Vagina (tissue), 2 donors: ENCODE data around the gene CHST12. TPM values are rescaled to one million over a fixed set of nuclear protein-coding genes. Genes with fewer than 3 reads are reported as not detected.

Experiments used
- DNase-seq, 2 donors: peaks; one replicate each; pipeline ENCODE4 v3.0.0-alpha.2; 2017; ENCODE audit errors: extremely low spot score in 2 of 2
- H3K27ac ChIP-seq: fragments of 200-600 bp; sonication (generic); one replicate; pipeline ENCODE4 v1.5.1; 2019
- H3K27me3 ChIP-seq: fragments of 200-600 bp; sonication (generic); one replicate; pipeline ENCODE4 v1.5.1; 2019
- H3K36me3 ChIP-seq, 2 donors: fragments of 200-600 bp; sonication (generic); one replicate each; pipeline ENCODE4 v1.5.1; 2017 to 2019
- H3K4me1 ChIP-seq: fragments of 200-600 bp; sonication (generic); one replicate; pipeline ENCODE4 v1.5.1; 2019
- H3K4me3 ChIP-seq, 2 donors: fragments of 200-600 bp; sonication (generic); 1 replicate in 1 of 2; 2 replicates in 1 of 2; pipeline ENCODE4 v1.5.1; 2016 to 2019
- H3K9me3 ChIP-seq: fragments of 200-600 bp; sonication (generic); one replicate; pipeline ENCODE4 v1.5.1; 2019
- POLR2A ChIP-seq, 2 donors: fragments of 450-650 bp; IDR thresholded peaks; one replicate each; pipeline ENCODE4 v1.6.1; 2017; ENCODE audit warnings: antibody characterized with exemption in 2 of 2, mild to moderate bottlenecking in 2 of 2, moderate library complexity in 2 of 2
- POLR2AphosphoS5 ChIP-seq, 2 donors: sonication (generic); formaldehyde crosslinking; IDR thresholded peaks; one replicate each; pipeline ENCODE4 v1.9.0; 2017; ENCODE audit warnings: antibody characterized with exemption in 2 of 2, mild to moderate bottlenecking in 2 of 2, low read depth in 1 of 2; ENCODE audit not compliant: insufficient read depth in 1 of 2
- intact Hi-C: fragments of 100-400 bp; cut with DNase I; formaldehyde crosslinking; loops from one replicate; pipeline ENCODE4 v1.15.1; 2023
- small RNA-seq: library from RNA; depleted of rRNA; stranded (forward); fragments of <200 nt; gene quantifications from one replicate; pipeline ENCODE3, GENCODE V24; 2016
- total RNA-seq: library from RNA; depleted of rRNA; stranded (reverse); fragments of >200 nt; gene quantifications from one replicate; pipeline ENCODE4 v1.2.3, GENCODE V29; 2016
- TF ChIP-seq, protein P1 (sequence below), 3 experiments: fragments of 450-650 bp in 2 of 3; fragments of 200-600 bp in 1 of 3; sonication (generic) in 1 of 3; IDR thresholded peaks; one replicate each; pipeline ENCODE4 v1.5.1; 2017 to 2019; ENCODE audit warnings: antibody characterized with exemption in 3 of 3, mild to moderate bottlenecking in 2 of 3, moderate library complexity in 2 of 3

CHST12 gene
- total RNA-seq, 1 donor from 2014 or later: 26.3 TPM

- TF ChIP-seq POLR2A (IDR thresholded peaks at IDR 0.05): no peak
- TF ChIP-seq, protein P1, sequence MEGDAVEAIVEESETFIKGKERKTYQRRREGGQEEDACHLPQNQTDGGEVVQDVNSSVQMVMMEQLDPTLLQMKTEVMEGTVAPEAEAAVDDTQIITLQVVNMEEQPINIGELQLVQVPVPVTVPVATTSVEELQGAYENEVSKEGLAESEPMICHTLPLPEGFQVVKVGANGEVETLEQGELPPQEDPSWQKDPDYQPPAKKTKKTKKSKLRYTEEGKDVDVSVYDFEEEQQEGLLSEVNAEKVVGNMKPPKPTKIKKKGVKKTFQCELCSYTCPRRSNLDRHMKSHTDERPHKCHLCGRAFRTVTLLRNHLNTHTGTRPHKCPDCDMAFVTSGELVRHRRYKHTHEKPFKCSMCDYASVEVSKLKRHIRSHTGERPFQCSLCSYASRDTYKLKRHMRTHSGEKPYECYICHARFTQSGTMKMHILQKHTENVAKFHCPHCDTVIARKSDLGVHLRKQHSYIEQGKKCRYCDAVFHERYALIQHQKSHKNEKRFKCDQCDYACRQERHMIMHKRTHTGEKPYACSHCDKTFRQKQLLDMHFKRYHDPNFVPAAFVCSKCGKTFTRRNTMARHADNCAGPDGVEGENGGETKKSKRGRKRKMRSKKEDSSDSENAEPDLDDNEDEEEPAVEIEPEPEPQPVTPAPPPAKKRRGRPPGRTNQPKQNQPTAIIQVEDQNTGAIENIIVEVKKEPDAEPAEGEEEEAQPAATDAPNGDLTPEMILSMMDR (IDR thresholded peaks at IDR 0.05): no peak
- TF ChIP-seq POLR2AphosphoS5 (IDR thresholded peaks at IDR 0.05; ENCODE audit: insufficient read depth in 1 of 2, low read depth in 1 of 2): no peak
- Histone ChIP-seq H3K36me3 (no peaks in the 10 kb centered on the region), H3K9me3 (no peaks in the 10 kb centered on the region), H3K27me3 (no peaks in the 10 kb centered on the region), H3K4me3 (no peak overlapping the region), H3K27ac (no peak overlapping the region), H3K4me1 (peaks cover 28% of the 10 kb centered on the region)
- intact Hi-C loops: no loop called here
- no peak for DNase-seq
Measured at GRCh38 chr7:2496375-2496774, 93.0 kb downstream of the CHST12 start.

- Histone ChIP-seq H3K4me3 (no peak overlapping the region), H3K27ac (no peak overlapping the region), H3K9me3 (no peaks in the 10 kb centered on the region), H3K4me1 (peaks cover 28% of the 10 kb centered on the region), H3K27me3 (no peaks in the 10 kb centered on the region), H3K36me3 (no peaks in the 10 kb centered on the region)
- DNase-seq: no peak
- intact Hi-C loops: no loop called here
- no peak for TF ChIP-seq POLR2A (IDR thresholded peaks at IDR 0.05)
- TF ChIP-seq, protein P1 (IDR thresholded peaks at IDR 0.05): no peak
Measured at GRCh38 chr7:2497065-2497464, 93.7 kb downstream of the CHST12 start.

DNA sequence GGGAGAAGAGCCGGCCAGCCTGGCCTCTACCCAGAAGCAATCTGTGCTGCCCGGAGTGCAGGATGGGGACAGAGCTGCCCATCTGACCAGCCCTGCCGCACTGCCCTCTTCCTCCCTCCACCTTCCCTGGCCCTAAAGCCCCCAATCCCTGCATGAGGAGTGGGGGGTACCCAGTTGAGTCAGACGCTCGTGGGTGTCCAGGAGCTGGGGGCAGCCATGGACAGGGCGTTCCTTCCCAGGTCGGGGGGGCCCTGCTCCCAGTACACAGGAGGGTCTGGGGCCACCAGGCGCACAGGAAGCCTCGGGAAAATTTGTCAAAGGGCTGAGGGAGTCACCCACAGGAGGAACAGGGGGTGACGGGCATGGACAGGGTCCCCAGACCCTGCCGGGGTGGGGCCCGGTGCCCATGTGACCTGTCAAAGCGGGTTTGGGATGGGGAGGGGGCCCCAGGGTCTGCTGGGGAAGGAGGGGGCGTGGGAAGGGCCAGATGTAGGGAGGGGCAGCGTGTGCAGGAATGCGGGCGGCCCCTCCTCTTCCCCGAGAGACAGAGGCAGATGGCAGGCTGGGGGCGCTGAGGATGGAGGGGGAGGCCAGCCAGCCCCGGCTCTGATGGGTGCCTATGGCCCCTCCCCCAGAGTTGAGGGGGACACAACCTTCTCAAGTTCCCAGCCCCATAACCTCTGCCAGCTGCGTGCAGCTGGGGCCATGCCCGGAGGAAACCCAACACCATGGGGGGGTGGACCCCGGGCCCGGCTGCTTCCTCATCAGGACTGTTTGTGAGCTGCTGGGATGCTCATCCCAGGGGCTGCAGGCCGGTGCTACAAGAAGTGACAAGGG lies 94.3 kb downstream of the CHST12 start:
- Histone ChIP-seq H3K36me3 (no peaks in the 10 kb centered on the region), H3K27ac (no peak overlapping the region), H3K27me3 (no peaks in the 10 kb centered on the region), H3K4me3 (no peak overlapping the region), H3K9me3 (no peaks in the 10 kb centered on the region), H3K4me1 (peaks cover 28% of the 10 kb centered on the region)
- intact Hi-C loops: no loop called here
- TF ChIP-seq POLR2A (IDR thresholded peaks at IDR 0.05) (no peak), POLR2AphosphoS5 (IDR thresholded peaks at IDR 0.05; ENCODE audit: insufficient read depth in 1 of 2, low read depth in 1 of 2) (no peak)
- TF ChIP-seq, protein P1 (IDR thresholded peaks at IDR 0.05): no peak
- DNase-seq: no peak

Small RNAs within 50 kb of the gene (small RNA-seq; reads per million reads assigned to genes)
- not detected for gene AC004840.2

Other genes starting within 250 kb of the CHST12 start
- gene MAD1L1, start 170.7 kb upstream of the CHST12 start, total RNA-seq: 62.4 TPM
- 8.3 TPM for gene MRM2, start 161.4 kb upstream of the CHST12 start, total RNA-seq
- gene NUDT1, start 161.4 kb upstream of the CHST12 start, total RNA-seq: 19.4 TPM
- gene SNX8, start 89.2 kb upstream of the CHST12 start, total RNA-seq: 8.3 TPM
- gene EIF3B, start 48.8 kb upstream of the CHST12 start, total RNA-seq: 90.8 TPM
- not detected for gene GRIFIN, start 72.8 kb downstream of the CHST12 start, total RNA-seq
- 36.8 TPM for gene LFNG, start 116.2 kb downstream of the CHST12 start, total RNA-seq
- gene BRAT1, start 151.9 kb downstream of the CHST12 start, total RNA-seq: 66.0 TPM
- gene IQCE, start 155.4 kb downstream of the CHST12 start, total RNA-seq: 5.2 TPM
- gene TTYH3, start 228.4 kb downstream of the CHST12 start, total RNA-seq: 33.9 TPM